Neural progenitor cell (in vitro differentiated cells): ENCODE measurements around the gene ITGA2. TPM values are rescaled to one million over a fixed set of nuclear protein-coding genes. Genes with fewer than 3 reads are reported as not detected.

ENCODE experiments used
- DNase-seq: peaks from one replicate; pipeline ENCODE4 v3.0.0-alpha.2; 2016; ENCODE audit warnings: low spot score
- H2AFZ ChIP-seq: fragments of 200-600 bp; sonication (generic); replicated peaks from 2 replicates; pipeline ENCODE4 v1.6.1; 2016; ENCODE audit warnings: antibody characterized with exemption
- H3F3A ChIP-seq: fragments of 200-600 bp; sonication (generic); 2 replicates; pipeline ENCODE4 v1.6.1; 2016; ENCODE audit warnings: antibody characterized with exemption, low read depth
- H3K27ac ChIP-seq: fragments of 200-600 bp; sonication (generic); 2 replicates; pipeline ENCODE4 v1.5.1; 2016; ENCODE audit warnings: mild to moderate bottlenecking
- H3K27me3 ChIP-seq: fragments of 200-600 bp; sonication (generic); 2 replicates; pipeline ENCODE4 v1.6.1; 2016; ENCODE audit warnings: mild to moderate bottlenecking, moderate library complexity
- H3K36me3 ChIP-seq: fragments of 200-600 bp; sonication (generic); 2 replicates; pipeline ENCODE4 v1.5.1; 2016
- H3K4me1 ChIP-seq: fragments of 200-600 bp; sonication (generic); 2 replicates; pipeline ENCODE4 v1.6.1; 2016; ENCODE audit warnings: mixed run types
- H3K4me2 ChIP-seq: fragments of 200-600 bp; sonication (generic); 2 replicates; pipeline ENCODE4 v1.6.1; 2016
- H3K4me3 ChIP-seq: fragments of 200-600 bp; sonication (generic); 2 replicates; pipeline ENCODE4 v1.5.1; 2016
- H3K79me2 ChIP-seq: fragments of 200-600 bp; sonication (generic); 2 replicates; pipeline ENCODE4 v1.6.1; 2016; ENCODE audit warnings: low read depth
- H3K9ac ChIP-seq: fragments of 200-600 bp; sonication (generic); 2 replicates; pipeline ENCODE4 v1.6.1; 2016
- H3K9me3 ChIP-seq: fragments of 200-600 bp; sonication (generic); 2 replicates; pipeline ENCODE4 v1.5.1; 2016; ENCODE audit warnings: low read depth
- H4K20me1 ChIP-seq: fragments of 200-600 bp; sonication (generic); 2 replicates; pipeline ENCODE4 v1.6.1; 2016; ENCODE audit warnings: low read depth
- H3K27ac Mint-ChIP-seq: 3 replicates; pipeline ENCODE4 v1.8.0; 2021; ENCODE audit warnings: mixed read lengths
- H3K27me3 Mint-ChIP-seq: 2 replicates; pipeline ENCODE4 v1.8.0; 2022; ENCODE audit warnings: low read depth, mild to moderate bottlenecking, inconsistent platforms, moderate library complexity, mixed read lengths; ENCODE audit not compliant: insufficient read depth
- H3K36me3 Mint-ChIP-seq: 3 replicates; pipeline ENCODE4 v1.8.0; 2021; ENCODE audit warnings: mixed read lengths
- H3K4me1 Mint-ChIP-seq: 3 replicates; pipeline ENCODE4 v1.8.0; 2021; ENCODE audit warnings: mixed read lengths
- H3K4me3 Mint-ChIP-seq: 3 replicates; pipeline ENCODE4 v1.8.0; 2021; ENCODE audit warnings: mild to moderate bottlenecking, moderate library complexity, mixed read lengths
- H3K9me3 Mint-ChIP-seq: 3 replicates; pipeline ENCODE4 v1.8.0; 2020; ENCODE audit warnings: mixed read lengths
- EZH2 ChIP-seq: fragments of 200-600 bp; sonication (generic); IDR thresholded peaks from 2 replicates; pipeline ENCODE4 v1.6.1; 2017; ENCODE audit warnings: antibody characterized with exemption, mild to moderate bottlenecking, moderate library complexity
- EZH2phosphoT487 ChIP-seq: fragments of 200-600 bp; sonication (generic); IDR thresholded peaks from 2 replicates; pipeline ENCODE4 v1.6.1; 2017; ENCODE audit warnings: antibody characterized with exemption
- total RNA-seq: library from RNA; depleted of rRNA; stranded (reverse); fragments of >200 nt; gene quantifications from 2 replicates; pipeline ENCODE4 v1.2.3, GENCODE V29; 2015; ENCODE audit warnings: low replicate concordance
- TF ChIP-seq, protein P1 (sequence below): fragments of 200-600 bp; sonication (generic); IDR thresholded peaks from 2 replicates; pipeline ENCODE4 v1.5.1; 2017; ENCODE audit warnings: antibody characterized with exemption, mild to moderate bottlenecking

Gene ITGA2
- total RNA-seq, 1 donor from 2014 or later: 2.6 TPM

DNA sequence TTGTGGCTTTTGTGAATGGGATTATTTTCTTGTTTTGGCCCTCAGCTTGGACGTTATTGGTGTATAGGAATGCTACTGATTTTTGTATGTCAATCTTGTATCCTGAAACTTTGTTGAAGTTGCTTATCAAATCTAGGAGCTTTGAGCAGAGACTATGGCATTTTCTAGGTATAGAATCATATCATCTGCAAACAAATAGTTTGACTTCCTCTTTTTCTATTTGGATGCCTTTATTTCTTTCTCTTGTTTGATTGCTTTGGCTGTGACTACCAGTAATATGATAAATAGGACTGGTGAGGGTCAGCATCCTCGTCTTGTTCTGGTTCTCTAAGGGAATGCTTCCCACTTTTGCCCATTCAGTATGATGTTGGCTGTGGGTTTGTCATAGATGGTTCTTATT lies 24.7 kb downstream of the ITGA2 start:
- no peak overlapping the region for H2AFZ ChIP-seq
- H3K4me3 Mint-ChIP-seq: no peak overlapping the region
- DNase-seq: no peak
- H3F3A ChIP-seq: no peaks in the 10 kb centered on the region
- no peaks in the 10 kb centered on the region for H3K4me1 Mint-ChIP-seq
- H3K27me3 ChIP-seq: no peaks in the 10 kb centered on the region
- no peak overlapping the region for H3K4me3 ChIP-seq
- H3K4me2 ChIP-seq: no peak overlapping the region
- H3K9ac ChIP-seq: no peak overlapping the region
- no peak overlapping the region for H3K27ac ChIP-seq
- H3K36me3 ChIP-seq: no peaks in the 10 kb centered on the region
- no peak overlapping the region for H3K27ac Mint-ChIP-seq
- no peak for TF ChIP-seq EZH2
- no peaks in the 10 kb centered on the region for H4K20me1 ChIP-seq
- H3K9me3 Mint-ChIP-seq: peaks cover 12% of the 10 kb centered on the region
- H3K4me1 ChIP-seq: peaks cover 7% of the 10 kb centered on the region
- no peaks in the 10 kb centered on the region for H3K9me3 ChIP-seq
- H3K79me2 ChIP-seq: no peaks in the 10 kb centered on the region
- peaks cover 2% of the 10 kb centered on the region for H3K27me3 Mint-ChIP-seq
- no peaks in the 10 kb centered on the region for H3K36me3 Mint-ChIP-seq

DNA sequence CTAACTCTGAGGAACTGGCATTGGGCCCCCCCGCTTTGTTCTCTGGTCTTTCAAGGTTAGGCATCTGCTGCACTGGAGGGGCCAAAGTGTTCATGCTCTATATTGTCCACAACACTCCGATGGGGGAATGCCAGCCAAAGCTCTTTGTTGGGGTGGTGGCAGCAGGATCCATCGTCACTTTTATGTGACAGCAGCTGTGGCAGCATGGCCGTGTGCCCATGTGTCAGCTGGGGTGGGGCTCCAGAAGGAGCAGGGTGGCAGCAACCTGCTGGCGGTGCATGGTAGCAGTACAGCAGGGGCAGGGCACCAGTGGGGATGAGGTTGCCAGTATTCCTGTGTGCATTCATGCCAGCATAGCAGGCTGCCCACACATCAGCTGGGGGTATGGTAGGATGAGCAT lies 28.2 kb downstream of the ITGA2 start:
- H2AFZ ChIP-seq: no peak overlapping the region
- H4K20me1 ChIP-seq: no peaks in the 10 kb centered on the region
- Mint-ChIP-seq H3K27me3 (peaks cover 2% of the 10 kb centered on the region), H3K9me3 (peaks cover 12% of the 10 kb centered on the region), H3K4me3 (no peak overlapping the region), H3K36me3 (no peaks in the 10 kb centered on the region), H3K4me1 (no peaks in the 10 kb centered on the region), H3K27ac (no peak overlapping the region)
- no peak for DNase-seq
- no peak overlapping the region for H3K4me2 ChIP-seq
- no peaks in the 10 kb centered on the region for H3K36me3 ChIP-seq
- no peaks in the 10 kb centered on the region for H3K79me2 ChIP-seq
- H3K9me3 ChIP-seq: no peaks in the 10 kb centered on the region
- no peak overlapping the region for H3K4me3 ChIP-seq
- no peak overlapping the region for H3K27ac ChIP-seq
- no peaks in the 10 kb centered on the region for H3K27me3 ChIP-seq
- H3K4me1 ChIP-seq: no peaks in the 10 kb centered on the region
- no peak overlapping the region for H3K9ac ChIP-seq
- TF ChIP-seq EZH2 (no peak), EZH2phosphoT487 (no peak)
- TF ChIP-seq, protein P1, sequence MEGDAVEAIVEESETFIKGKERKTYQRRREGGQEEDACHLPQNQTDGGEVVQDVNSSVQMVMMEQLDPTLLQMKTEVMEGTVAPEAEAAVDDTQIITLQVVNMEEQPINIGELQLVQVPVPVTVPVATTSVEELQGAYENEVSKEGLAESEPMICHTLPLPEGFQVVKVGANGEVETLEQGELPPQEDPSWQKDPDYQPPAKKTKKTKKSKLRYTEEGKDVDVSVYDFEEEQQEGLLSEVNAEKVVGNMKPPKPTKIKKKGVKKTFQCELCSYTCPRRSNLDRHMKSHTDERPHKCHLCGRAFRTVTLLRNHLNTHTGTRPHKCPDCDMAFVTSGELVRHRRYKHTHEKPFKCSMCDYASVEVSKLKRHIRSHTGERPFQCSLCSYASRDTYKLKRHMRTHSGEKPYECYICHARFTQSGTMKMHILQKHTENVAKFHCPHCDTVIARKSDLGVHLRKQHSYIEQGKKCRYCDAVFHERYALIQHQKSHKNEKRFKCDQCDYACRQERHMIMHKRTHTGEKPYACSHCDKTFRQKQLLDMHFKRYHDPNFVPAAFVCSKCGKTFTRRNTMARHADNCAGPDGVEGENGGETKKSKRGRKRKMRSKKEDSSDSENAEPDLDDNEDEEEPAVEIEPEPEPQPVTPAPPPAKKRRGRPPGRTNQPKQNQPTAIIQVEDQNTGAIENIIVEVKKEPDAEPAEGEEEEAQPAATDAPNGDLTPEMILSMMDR: no peak
- H3F3A ChIP-seq: no peaks in the 10 kb centered on the region

DNA sequence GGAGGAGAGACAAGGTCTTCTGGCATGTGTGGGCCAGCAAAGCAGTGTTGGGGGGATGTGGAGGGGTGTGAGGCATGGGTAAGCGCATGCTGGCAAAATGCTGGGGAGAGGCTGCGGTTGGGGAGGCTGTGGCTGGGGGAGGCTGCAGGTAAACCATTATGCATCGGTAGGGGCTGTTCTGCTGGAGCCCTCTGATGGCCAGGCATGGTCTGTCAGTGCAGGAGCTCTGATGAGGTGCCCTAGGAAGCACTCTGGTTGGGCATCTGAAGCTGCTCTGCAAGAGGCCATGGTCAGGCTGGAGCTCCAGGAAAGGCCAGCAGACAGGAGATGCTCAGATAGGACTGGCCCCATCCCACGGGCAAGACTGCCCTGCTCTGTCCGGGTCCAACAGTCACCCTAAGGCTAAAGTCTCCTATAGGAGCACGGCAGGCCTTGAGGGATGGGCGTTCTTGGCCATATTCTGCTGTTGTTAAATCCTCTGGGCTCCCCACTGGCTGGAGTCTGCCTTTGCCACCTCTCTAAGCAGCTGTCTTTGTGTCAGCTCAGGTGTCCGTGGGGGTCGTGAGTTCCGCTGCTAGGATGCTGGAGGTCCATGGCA lies 28.7 kb downstream of the ITGA2 start:
- peaks cover 2% of the 10 kb centered on the region for H3K27me3 Mint-ChIP-seq
- TF ChIP-seq EZH2phosphoT487: no peak
- TF ChIP-seq, protein P1: no peak
- no peak for TF ChIP-seq EZH2
- no peak overlapping the region for H3K27ac Mint-ChIP-seq
- H3K27ac ChIP-seq: no peak overlapping the region
- H2AFZ ChIP-seq: no peak overlapping the region
- H3K9me3 Mint-ChIP-seq: peaks cover 12% of the 10 kb centered on the region
- H3K4me3 Mint-ChIP-seq: no peak overlapping the region
- H3K79me2 ChIP-seq: no peaks in the 10 kb centered on the region
- H3F3A ChIP-seq: no peaks in the 10 kb centered on the region
- no peak overlapping the region for H3K4me2 ChIP-seq
- H3K36me3 ChIP-seq: no peaks in the 10 kb centered on the region
- H3K9ac ChIP-seq: no peak overlapping the region
- no peaks in the 10 kb centered on the region for H4K20me1 ChIP-seq
- no peaks in the 10 kb centered on the region for H3K4me1 Mint-ChIP-seq
- H3K4me1 ChIP-seq: no peaks in the 10 kb centered on the region
- H3K4me3 ChIP-seq: no peak overlapping the region
- no peaks in the 10 kb centered on the region for H3K36me3 Mint-ChIP-seq
- no peaks in the 10 kb centered on the region for H3K27me3 ChIP-seq
- no peak for DNase-seq
- no peaks in the 10 kb centered on the region for H3K9me3 ChIP-seq

DNA sequence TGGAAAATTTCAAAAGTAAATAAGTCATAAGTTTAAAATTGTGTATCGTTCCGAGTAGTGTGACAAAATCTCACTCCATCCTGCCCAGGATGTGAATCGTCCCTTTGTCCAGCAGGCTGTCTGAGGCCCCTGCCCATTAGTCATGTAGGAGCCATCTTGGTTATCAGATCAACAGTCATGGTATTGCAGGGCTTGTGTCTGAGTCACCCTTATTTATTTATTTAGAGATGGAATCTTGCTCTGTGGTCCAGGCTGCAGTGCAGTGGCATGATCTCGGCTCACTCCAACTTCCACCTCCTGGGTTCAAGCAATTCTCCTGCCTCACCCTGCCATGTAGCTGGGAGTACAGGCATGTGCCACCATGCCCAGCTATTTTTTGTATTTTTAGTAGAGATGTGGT lies 30.2 kb downstream of the ITGA2 start:
- H2AFZ ChIP-seq: no peak overlapping the region

More for the DNA sequence above, 30.2 kb downstream of the ITGA2 start:
- Histone ChIP-seq H3K4me2 (no peak overlapping the region), H3K4me1 (no peaks in the 10 kb centered on the region), H3K79me2 (no peaks in the 10 kb centered on the region), H3F3A (no peaks in the 10 kb centered on the region), H3K9ac (no peak overlapping the region), H3K4me3 (no peak overlapping the region), H3K9me3 (no peaks in the 10 kb centered on the region), H4K20me1 (no peaks in the 10 kb centered on the region), H3K36me3 (no peaks in the 10 kb centered on the region), H3K27me3 (no peaks in the 10 kb centered on the region), H3K27ac (no peak overlapping the region)
- Mint-ChIP-seq H3K27ac (no peak overlapping the region), H3K36me3 (no peaks in the 10 kb centered on the region), H3K9me3 (peaks cover 12% of the 10 kb centered on the region), H3K4me3 (no peak overlapping the region), H3K4me1 (no peaks in the 10 kb centered on the region), H3K27me3 (peaks cover 2% of the 10 kb centered on the region)
- no peak for DNase-seq
- TF ChIP-seq, protein P1: no peak
- TF ChIP-seq EZH2: no peak
- TF ChIP-seq EZH2phosphoT487: no peak
